HepG2 (cell line): ENCODE data around the gene ISOC2. TPM values are rescaled to one million over a fixed set of nuclear protein-coding genes. Genes with fewer than 3 reads are reported as not detected.
A peak's percentile ranks its signal among the peaks of the same experiment; 100 is the strongest.

Experiments used
- AGO1 ChIP-seq: fragments of 200-400 bp; formaldehyde crosslinking; IDR thresholded peaks from 2 replicates; pipeline ENCODE4 v1.6.1; 2017; ENCODE audit warnings: mild to moderate bottlenecking, low read depth, low read length, moderate library complexity; ENCODE audit not compliant: poor library complexity, severe bottlenecking
- ATF1 ChIP-seq: IDR thresholded peaks from 2 replicates; pipeline ENCODE4 v1.6.1; 2016; ENCODE audit warnings: mild to moderate bottlenecking, control low read depth
- BORCS8-MEF2B ChIP-seq: sonication (generic); formaldehyde crosslinking; IDR thresholded peaks from 2 replicates; pipeline ENCODE4 v1.8.0; 2022; ENCODE audit warnings: mild to moderate bottlenecking, missing genetic modification reagents
- CCAR2 ChIP-seq: fragments of 200-400 bp; formaldehyde crosslinking; optimal IDR thresholded peaks from 2 replicates; pipeline ENCODE3; 2018; ENCODE audit warnings: low read depth, mild to moderate bottlenecking, low read length, moderate library complexity
- CERS6 ChIP-seq: sonication (generic); formaldehyde crosslinking; IDR thresholded peaks from 2 replicates; pipeline ENCODE4 v1.5.0; 2020; ENCODE audit warnings: missing genetic modification reagents
- E2F5 ChIP-seq: sonication (generic); formaldehyde crosslinking; conservative IDR thresholded peaks from 2 replicates; pipeline ENCODE4 v1.4.0; 2020; ENCODE audit warnings: missing genetic modification reagents
- GTF3A ChIP-seq: sonication (generic); formaldehyde crosslinking; conservative IDR thresholded peaks from 2 replicates; pipeline ENCODE4 v1.4.0; 2020; ENCODE audit warnings: mild to moderate bottlenecking, missing genetic modification reagents
- HDAC2 ChIP-seq: sonication (generic); formaldehyde crosslinking; IDR thresholded peaks from 2 replicates; pipeline ENCODE4 v1.4.0; 2020; ENCODE audit warnings: missing genetic modification reagents
- HNF1B ChIP-seq: sonication (generic); formaldehyde crosslinking; IDR thresholded peaks from 2 replicates; pipeline ENCODE4 v1.5.1; 2020; ENCODE audit warnings: mild to moderate bottlenecking, moderate library complexity, missing genetic modification reagents
- ISL2 ChIP-seq: sonication (generic); formaldehyde crosslinking; IDR thresholded peaks from 2 replicates; pipeline ENCODE4 v1.5.0; 2020; ENCODE audit warnings: missing genetic modification reagents
- KLF12 ChIP-seq: sonication (generic); formaldehyde crosslinking; IDR thresholded peaks from 2 replicates; pipeline ENCODE4 v1.4.0; 2020; ENCODE audit warnings: missing genetic modification reagents, borderline replicate concordance
- KLF9 ChIP-seq: IDR thresholded peaks from 2 replicates; pipeline ENCODE4 v1.6.1; 2016; ENCODE audit warnings: low read depth
- NFRKB ChIP-seq: fragments of 450-650 bp; IDR thresholded peaks from 2 replicates; pipeline ENCODE4 v1.6.1; 2017
- SNAPC5 ChIP-seq: sonication (generic); formaldehyde crosslinking; IDR thresholded peaks from 2 replicates; pipeline ENCODE4 v1.8.1; 2023; ENCODE audit warnings: mild to moderate bottlenecking, missing genetic modification reagents, borderline replicate concordance
- TEAD3 ChIP-seq: optimal IDR thresholded peaks from 2 replicates; pipeline ENCODE3; 2016; ENCODE audit warnings: borderline replicate concordance
- ZFP36L2 ChIP-seq: sonication (generic); formaldehyde crosslinking; IDR thresholded peaks from 2 replicates; pipeline ENCODE4 v1.4.0; 2020; ENCODE audit warnings: missing genetic modification reagents
- ZNF205 ChIP-seq: IDR thresholded peaks from 2 replicates; pipeline ENCODE4 v1.6.1; 2018; ENCODE audit warnings: missing biosample characterization, missing genetic modification reagents
- ZNF331 ChIP-seq: sonication (generic); formaldehyde crosslinking; IDR thresholded peaks from 2 replicates; pipeline ENCODE4 v1.4.0; 2020; ENCODE audit warnings: missing genetic modification reagents
- ZNF350 ChIP-seq: sonication (generic); formaldehyde crosslinking; IDR thresholded peaks from 2 replicates; pipeline ENCODE4 v1.4.0; 2020; ENCODE audit warnings: mild to moderate bottlenecking, low read depth, missing genetic modification reagents, borderline replicate concordance
- ZNF430 ChIP-seq: sonication (generic); formaldehyde crosslinking; IDR thresholded peaks from 2 replicates; pipeline ENCODE4 v1.9.0; 2021; ENCODE audit warnings: mild to moderate bottlenecking, missing genetic modification reagents
- ZNF512 ChIP-seq: sonication (generic); formaldehyde crosslinking; IDR thresholded peaks from 2 replicates; pipeline ENCODE4 v1.4.0; 2020; ENCODE audit warnings: mild to moderate bottlenecking, missing genetic modification reagents
- ZNF574 ChIP-seq: sonication (generic); formaldehyde crosslinking; IDR thresholded peaks from 2 replicates; pipeline ENCODE4 v1.4.0; 2020; ENCODE audit warnings: missing genetic modification reagents
- ZNF629 ChIP-seq: sonication (generic); formaldehyde crosslinking; conservative IDR thresholded peaks from 2 replicates; pipeline ENCODE4 v1.5.0; 2020; ENCODE audit warnings: missing genetic modification reagents
- polyA plus RNA-seq, 8 experiments: library from polyadenylated mRNA; depleted of rRNA in 3 of 8; stranded (reverse) in 7 of 8; unstranded in 1 of 8; fragments of >200 nt; fragmentation: Illumina TruSeq in 4 of 8; extraction: Trizol in 4 of 8; gene quantifications; 2 replicates each; pipeline versions ENCODE4 v1.2.1 to v1.2.3, GENCODE V29; 2011 to 2016; ENCODE audit warnings: low read depth in 4 of 8, missing spikeins in 1 of 8, mixed read lengths in 1 of 8; ENCODE audit not compliant: insufficient read depth in 1 of 8
- total RNA-seq, 5 experiments: library from RNA; depleted of rRNA; stranded (reverse); fragments of >200 nt; fragmentation: Illumina TruSeq; extraction: Trizol; gene quantifications; 2 replicates each; pipeline ENCODE4 v1.2.3, GENCODE V29; 2016; ENCODE audit warnings: low read depth in 1 of 5

Gene ISOC2
- total and polyA plus RNA-seq, 2 of the 13 experiments (the other 11 are each of a cell fraction or from before 2014, with no cell fraction given), result 76.8 to 105 TPM

- TF ChIP-seq CERS6 (no peak), ZNF350 (CRISPR knock-in tag) (peak; percentile 79; the same call in 1 of the 2 replicates), TEAD3 (CRISPR knock-in tag) (no peak), ATF1 (peak; percentile 84), KLF12 (CRISPR knock-in tag) (peak; percentile 90), ZNF512 (CRISPR knock-in tag) (no peak), HDAC2 (CRISPR knock-in tag) (peak; percentile 83), ZNF430 (peak; percentile 93), ZFP36L2 (CRISPR knock-in tag) (no peak), ZNF629 (CRISPR knock-in tag) (peak; percentile 100), ZNF331 (CRISPR knock-in tag) (peak; percentile 63), SNAPC5 (CRISPR knock-in tag) (no peak), ZNF205 (CRISPR knock-in tag) (no peak), KLF9 (CRISPR knock-in tag) (peak; percentile 32; the same call in 1 of the 2 replicates), E2F5 (CRISPR knock-in tag) (0 out of 2 replicates have a peak, but pooled peaks have one; percentile 58), ZNF574 (CRISPR knock-in tag) (peak; percentile 59), BORCS8-MEF2B (CRISPR knock-in tag) (peak; percentile 51), GTF3A (CRISPR knock-in tag) (no peak), CCAR2 (no peak), AGO1 (peak; percentile 60), NFRKB (no peak), HNF1B (peak; percentile 47; the same call in 1 of the 2 replicates), ISL2 (no peak)
Observed at GRCh38 chr19:55461259-55461973, at the start of gene ISOC2 (continued).
